ENCODE data around the gene FANCI.

DNA sequence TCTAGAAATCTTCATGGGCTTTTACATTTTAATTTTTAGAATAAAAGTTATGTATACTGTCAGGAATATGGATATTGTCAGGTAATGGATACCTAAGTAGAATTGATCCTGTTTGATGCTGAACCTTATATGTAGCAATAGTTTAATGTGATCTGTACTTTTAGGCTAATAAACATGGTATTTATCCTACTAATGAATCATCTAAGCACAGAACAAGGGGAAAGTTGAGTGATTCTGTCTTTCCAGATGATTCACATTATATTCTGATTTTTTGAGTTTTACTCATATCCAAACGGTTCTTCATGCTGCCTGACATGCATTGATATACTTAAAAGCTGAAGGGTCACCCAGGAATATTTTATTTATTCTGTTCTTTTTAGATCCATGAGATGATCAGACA, 34.5 kb downstream of the FANCI start:
- TF ChIP-seq POLR2A (IDR thresholded peaks at IDR 0.05) = no peak
- TF ChIP-seq, protein P1, sequence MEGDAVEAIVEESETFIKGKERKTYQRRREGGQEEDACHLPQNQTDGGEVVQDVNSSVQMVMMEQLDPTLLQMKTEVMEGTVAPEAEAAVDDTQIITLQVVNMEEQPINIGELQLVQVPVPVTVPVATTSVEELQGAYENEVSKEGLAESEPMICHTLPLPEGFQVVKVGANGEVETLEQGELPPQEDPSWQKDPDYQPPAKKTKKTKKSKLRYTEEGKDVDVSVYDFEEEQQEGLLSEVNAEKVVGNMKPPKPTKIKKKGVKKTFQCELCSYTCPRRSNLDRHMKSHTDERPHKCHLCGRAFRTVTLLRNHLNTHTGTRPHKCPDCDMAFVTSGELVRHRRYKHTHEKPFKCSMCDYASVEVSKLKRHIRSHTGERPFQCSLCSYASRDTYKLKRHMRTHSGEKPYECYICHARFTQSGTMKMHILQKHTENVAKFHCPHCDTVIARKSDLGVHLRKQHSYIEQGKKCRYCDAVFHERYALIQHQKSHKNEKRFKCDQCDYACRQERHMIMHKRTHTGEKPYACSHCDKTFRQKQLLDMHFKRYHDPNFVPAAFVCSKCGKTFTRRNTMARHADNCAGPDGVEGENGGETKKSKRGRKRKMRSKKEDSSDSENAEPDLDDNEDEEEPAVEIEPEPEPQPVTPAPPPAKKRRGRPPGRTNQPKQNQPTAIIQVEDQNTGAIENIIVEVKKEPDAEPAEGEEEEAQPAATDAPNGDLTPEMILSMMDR (IDR thresholded peaks at IDR 0.05) = no peak
